NB4 (cell line): ENCODE data around the gene PNCK.

Source experiments
- DNase-seq: peaks from one replicate; pipeline ENCODE4 v3.0.0; 2010; ENCODE audit warnings: low read depth
- H3K4me3 ChIP-seq: one replicate; pipeline ENCODE4 v1.5.1; 2011; ENCODE audit warnings: mild to moderate bottlenecking, low read depth, low read length, moderate library complexity
- MYC ChIP-seq: IDR thresholded peaks from 2 replicates; pipeline ENCODE4 v1.6.1; 2011; ENCODE audit warnings: low read depth, low read length
- POLR2A ChIP-seq: IDR thresholded peaks from 2 replicates; pipeline ENCODE4 v1.6.1; 2011; ENCODE audit warnings: mild to moderate bottlenecking; ENCODE audit not compliant: insufficient read length; ENCODE audit errors: extremely low read depth
- TF ChIP-seq, protein P1 (sequence below): IDR thresholded peaks from 2 replicates; pipeline ENCODE4 v1.6.1; 2011; ENCODE audit warnings: low read depth, low read length
- TF ChIP-seq, protein P2 (sequence below): IDR thresholded peaks from one replicate; pipeline ENCODE4 v1.5.1; 2012; ENCODE audit warnings: low read depth, low read length

PNCK gene

DNA sequence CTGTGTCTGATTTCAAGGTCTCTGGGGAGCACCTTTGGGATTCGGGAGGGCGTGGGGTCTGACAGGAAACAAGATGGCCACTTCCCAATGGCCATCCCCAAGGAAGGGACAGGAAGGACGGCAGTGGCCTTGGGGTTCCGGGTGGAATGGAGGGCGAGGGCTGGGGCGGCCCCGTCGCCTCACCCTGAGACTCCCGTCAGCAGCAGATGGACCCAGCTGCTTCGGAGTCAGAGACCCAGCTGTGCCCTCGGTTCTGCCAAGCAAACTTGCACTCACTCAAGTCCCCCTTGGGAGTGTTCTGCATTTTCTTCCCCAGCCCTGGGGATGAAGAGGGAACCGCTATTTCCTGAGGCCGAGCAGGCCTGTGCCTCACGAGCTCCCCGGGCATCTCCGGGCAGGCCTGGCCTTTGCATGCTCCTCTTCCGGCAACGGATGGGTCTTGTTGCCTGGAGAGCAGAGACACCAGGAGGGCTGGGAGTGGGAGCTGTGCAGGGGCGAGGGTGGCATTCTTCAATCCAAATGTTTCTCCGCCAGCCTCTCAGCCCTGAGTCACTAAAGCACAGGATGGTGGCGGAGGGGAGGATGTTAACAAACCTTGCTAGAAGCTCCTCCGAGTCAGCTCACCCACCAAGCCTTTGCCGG lies 33.4 kb downstream of the PNCK start:
- TF ChIP-seq MYC = no peak
- no peak for TF ChIP-seq POLR2A
- TF ChIP-seq, protein P1, sequence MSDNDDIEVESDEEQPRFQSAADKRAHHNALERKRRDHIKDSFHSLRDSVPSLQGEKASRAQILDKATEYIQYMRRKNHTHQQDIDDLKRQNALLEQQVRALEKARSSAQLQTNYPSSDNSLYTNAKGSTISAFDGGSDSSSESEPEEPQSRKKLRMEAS = no peak
- TF ChIP-seq, protein P2, sequence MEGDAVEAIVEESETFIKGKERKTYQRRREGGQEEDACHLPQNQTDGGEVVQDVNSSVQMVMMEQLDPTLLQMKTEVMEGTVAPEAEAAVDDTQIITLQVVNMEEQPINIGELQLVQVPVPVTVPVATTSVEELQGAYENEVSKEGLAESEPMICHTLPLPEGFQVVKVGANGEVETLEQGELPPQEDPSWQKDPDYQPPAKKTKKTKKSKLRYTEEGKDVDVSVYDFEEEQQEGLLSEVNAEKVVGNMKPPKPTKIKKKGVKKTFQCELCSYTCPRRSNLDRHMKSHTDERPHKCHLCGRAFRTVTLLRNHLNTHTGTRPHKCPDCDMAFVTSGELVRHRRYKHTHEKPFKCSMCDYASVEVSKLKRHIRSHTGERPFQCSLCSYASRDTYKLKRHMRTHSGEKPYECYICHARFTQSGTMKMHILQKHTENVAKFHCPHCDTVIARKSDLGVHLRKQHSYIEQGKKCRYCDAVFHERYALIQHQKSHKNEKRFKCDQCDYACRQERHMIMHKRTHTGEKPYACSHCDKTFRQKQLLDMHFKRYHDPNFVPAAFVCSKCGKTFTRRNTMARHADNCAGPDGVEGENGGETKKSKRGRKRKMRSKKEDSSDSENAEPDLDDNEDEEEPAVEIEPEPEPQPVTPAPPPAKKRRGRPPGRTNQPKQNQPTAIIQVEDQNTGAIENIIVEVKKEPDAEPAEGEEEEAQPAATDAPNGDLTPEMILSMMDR = no peak
- no peak overlapping the region for H3K4me3 ChIP-seq
- no peak for DNase-seq

DNA sequence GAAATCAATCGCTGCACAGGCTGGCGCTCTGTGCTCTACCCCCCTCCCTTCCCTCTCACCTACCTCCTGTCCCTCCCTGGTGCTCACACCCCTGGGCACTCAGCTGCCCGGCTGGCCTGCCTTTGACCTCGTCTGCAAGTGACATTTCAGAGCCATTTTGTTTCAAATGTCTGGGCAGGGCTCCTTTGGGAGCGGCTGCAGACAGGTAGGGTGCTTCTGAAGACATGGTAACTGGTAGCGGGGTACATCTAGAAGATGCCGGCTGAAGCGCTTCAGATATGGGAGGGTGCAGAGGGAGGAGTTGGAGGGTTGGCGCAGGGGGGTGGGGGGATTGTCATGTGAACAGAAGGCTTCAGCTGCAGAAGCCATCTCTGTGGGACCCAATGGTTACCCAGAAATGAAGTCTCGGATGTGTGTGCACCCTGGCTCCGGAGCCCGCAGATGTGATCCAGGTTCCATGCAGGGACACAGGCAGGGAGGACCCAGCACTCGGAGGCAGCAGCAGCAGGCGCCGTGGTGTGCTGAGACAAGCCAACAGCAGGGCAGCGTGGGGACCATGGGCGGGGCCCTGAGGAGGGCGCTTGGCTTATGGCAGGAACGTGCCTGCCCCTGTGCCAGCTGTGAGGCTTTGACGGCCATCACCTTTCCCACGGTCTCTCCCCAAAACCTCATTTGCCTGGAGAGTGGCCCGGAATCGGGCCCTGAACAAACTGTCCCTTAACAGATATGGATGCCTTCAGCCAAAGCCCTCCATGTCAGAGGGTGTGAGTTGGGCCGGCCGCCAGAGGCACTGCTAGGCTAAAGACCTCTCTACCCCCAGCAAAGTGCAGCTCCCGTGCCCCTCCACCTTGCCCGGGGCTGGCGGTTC lies 34.2 kb downstream of the PNCK start:
- H3K4me3 ChIP-seq = no peak overlapping the region
- no peak for DNase-seq
- TF ChIP-seq MYC (no peak), POLR2A (no peak)
- TF ChIP-seq, protein P2 = no peak
- TF ChIP-seq, protein P1 = no peak

DNA sequence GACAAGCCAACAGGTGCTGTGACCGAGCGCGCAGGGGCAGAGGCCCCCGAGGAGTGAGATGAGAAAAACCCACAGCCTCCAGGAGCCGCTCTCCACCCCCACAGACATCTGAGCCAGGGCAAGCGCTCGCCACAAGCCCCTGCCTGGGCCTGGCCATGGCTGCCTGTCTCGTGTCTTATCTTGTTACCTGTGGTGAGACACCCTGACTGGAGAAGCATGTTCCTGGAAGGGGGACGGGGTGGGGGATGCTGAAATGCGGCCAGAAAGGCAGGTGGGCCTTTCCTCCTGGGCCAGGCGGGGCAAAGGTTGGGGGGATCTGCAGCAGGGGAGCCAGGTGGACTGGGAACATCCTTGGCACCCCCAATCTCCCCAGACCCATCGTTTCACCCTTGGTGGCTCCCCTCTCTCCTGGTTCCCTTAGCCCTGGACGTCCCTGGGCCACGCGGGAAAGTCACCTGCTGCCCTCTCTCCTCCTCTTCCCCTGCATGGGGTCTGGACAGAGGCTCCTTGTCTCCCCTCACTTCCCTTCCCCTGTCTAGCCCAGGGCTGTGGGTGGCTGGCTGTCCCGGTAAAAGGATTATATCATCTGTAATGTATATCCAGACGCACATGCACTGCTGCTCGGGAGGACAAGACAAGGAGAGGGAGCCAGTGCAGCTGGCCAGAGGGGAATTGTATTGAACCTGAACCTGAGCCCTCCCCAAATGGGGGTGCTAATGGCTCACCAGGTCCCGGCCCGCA lies 35.0 kb downstream of the PNCK start:
- TF ChIP-seq MYC (no peak), POLR2A (no peak)
- TF ChIP-seq, protein P1 = no peak
- TF ChIP-seq, protein P2 = no peak
- DNase-seq = no peak
- H3K4me3 ChIP-seq = no peak overlapping the region

DNA sequence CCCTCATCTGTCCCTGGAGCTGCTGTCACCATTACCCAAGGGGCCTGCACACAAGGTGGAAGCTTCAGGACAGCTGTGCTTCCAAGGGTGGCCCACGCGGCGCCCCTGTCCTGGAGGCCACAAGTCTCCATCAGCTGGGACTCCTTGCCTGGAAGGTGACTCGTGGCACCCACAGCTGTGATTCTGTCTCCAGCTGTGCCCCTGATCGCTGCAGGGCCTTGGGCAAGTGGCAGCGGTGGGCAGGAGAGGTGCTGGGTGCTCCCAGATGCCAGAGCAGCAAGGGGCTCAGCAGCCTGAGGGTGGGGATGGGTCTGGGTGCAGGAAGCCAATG lies 35.6 kb downstream of the PNCK start:
- TF ChIP-seq POLR2A = no peak
- TF ChIP-seq, protein P2 = no peak
- TF ChIP-seq MYC = no peak
- TF ChIP-seq, protein P1 = no peak
- DNase-seq = no peak
- H3K4me3 ChIP-seq = no peak overlapping the region

DNA sequence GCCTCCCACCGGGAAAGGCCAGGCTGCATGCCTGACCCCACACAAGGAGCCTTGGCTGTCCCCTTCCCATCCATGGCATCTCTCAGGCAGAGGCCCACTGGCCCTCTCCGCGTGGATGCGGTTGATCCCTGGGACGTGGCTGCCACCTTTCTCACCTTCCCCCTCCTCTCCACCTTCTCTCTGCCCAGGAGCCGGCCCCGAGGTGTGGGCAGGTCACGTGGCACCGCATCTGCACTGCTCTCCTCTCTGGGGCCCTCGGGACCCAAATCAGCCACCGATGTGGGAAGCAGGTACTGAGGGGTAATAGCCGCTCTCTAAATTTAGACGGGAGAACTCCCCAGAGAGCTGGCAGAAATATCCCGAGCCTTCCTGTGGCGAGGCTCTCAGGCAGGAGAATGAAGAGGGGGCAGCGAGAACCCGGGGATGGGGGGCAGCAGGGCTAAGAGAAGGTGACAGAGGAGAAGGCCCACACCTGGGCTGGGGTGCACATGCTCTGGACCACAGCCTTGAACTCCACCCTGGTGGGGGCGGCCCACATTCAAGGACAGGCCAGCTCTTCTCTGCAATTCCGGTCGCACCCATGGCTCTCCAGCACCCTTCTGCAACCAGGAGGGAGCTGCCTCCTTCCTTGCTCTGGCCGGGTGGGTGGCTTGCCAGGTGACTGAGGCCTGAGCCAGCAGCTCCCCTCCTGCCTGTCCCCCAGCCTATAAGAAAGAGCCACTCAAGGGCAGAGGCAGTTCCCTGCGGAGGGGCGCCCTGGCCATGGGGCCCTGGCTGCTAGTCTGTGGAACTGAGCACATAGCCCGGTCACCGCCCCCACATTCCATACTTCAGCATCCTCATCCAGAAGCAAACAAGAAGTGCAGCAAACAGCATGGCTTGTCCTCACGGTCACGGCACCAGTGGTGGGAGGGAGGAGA lies 36.2 kb downstream of the PNCK start:
- H3K4me3 ChIP-seq = no peak overlapping the region
- TF ChIP-seq, protein P1 = no peak
- TF ChIP-seq POLR2A = no peak
- TF ChIP-seq MYC = no peak
- TF ChIP-seq, protein P2 = no peak
- DNase-seq = no peak
